HG02798 (cell line): ENCODE results near the gene SARS2.

ENCODE experiments used
- ATAC-seq: cut with Tn5 transposase; IDR thresholded peaks from one replicate; pipeline ENCODE4 v1.9.1; 2021; ENCODE audit warnings: mild to moderate bottlenecking; ENCODE audit not compliant: unreplicated experiment, poor library complexity

The SARS2 gene

DNA sequence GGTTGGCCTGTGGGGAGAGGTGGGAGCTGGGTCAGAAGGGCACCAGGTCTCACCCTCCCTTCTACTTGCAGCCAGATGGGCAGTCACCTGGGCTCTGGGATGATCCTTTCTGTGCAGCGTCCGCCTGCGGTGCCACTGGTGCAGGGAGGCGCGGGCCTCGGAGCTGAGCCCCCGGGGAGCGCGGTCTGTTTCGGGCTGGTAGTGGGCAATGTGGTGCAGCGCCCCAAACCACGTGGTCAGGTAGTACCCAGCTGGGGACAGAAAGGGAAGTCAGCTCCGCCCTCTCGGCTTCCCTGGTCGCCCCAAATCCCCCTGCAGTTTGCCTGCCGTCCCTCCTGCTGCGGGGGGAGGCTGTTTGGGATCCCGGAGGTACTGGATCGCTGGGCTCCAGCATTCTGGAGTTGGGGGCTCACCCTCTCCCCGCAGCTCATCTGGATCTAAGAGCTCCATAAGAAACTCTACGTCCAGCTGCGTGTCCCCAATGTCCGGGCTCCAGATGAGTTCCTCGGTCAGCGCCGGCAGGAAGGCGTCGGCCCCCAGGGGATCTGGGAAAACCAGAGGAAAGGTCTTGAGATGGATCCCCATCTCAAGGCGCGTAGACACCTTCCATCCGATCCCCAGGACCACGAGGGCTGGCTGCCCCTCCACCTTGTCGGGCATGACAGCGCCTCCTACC is 61.3 kb downstream of the SARS2 start:
- ATAC-seq: no peak

DNA sequence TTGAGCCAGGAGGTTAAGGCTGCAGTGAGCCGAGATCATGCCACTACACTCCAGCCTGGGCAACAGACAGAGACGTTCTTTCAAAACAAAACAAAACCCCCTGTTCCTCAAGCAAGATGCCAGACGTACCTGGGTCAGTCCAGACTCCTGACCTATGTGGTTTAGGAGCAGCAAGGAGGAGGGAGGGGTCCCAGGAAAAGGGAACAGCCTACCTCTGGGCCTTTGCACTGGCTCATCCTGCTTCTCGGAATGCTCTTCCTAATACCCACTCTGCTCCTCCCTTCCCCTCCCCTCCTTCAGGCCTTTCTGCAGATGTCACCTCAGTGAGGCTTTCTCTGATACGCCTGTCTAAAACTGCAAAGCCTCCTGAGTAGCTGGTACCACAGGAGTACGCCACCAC is 62.0 kb downstream of the SARS2 start:
- no peak for ATAC-seq

DNA sequence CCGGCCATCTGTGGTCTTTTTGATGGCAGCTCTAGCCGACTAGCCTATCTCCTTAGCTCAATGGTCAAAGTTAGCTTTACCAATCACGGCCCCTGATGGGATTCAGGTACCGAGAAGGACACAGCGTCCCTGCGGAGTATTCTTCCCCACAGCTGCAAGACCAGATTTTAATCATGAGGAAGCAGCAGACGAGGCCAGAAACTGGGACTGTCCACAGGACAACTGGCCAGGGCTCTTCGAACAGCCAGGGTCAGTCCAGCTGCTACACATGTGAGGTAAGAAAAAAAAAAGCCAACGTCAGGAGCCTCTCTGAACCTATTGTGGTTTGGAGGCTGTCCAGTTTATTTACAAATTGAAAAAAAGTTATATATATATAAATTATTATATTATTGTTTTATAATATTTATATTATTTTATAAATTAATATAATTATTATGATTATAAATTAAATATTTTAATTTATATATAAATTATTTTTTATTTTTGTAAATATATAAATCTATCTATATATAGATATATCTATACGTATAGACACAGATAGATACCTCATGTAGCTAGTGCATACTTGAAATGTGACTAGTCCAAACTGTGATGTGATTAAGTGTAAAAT is 63.3 kb downstream of the SARS2 start:
- no peak for ATAC-seq
